Measurements from ENCODE around the gene PCSK5. TPM values are rescaled to one million over a fixed set of nuclear protein-coding genes. Genes with fewer than 3 reads are reported as not detected.

Gene PCSK5
- 6.4 and 7.0 TPM in 2 replicates for total RNA-seq

GRCh38 chr9:75890472-75891276 lies at the start of gene PCSK5:
Gene PCSK5 (plus strand): TSS chr9:75890673. CDS start chr9:75891182, 509 bp downstream.

GRCh38 chr9:76394195-76394959 lies 503.9 kb downstream of the PCSK5 start, which contains the start of gene RFK:
Gene RFK (minus strand): TSS chr9:76394426. CDS start chr9:76394171, 255 bp downstream.

